Keratinocyte (primary cell): Measurements from ENCODE around the gene SYPL2. TPM values are rescaled to one million over a fixed set of nuclear protein-coding genes. Genes with fewer than 3 reads are reported as not detected.

Experiments
- DNase-seq: peaks from one replicate; pipeline ENCODE4 v3.0.0-alpha.2; 2011; ENCODE audit warnings: low read depth, missing footprints, low spot score
- FAIRE-seq: peaks from 2 replicates; lab custom pipeline; 2011; peaks lifted over from hg19 to GRCh38; lab: Jason Lieb, UNC
- H2AFZ ChIP-seq: 2 replicates; pipeline ENCODE4 v1.6.0; 2012; ENCODE audit warnings: low read length, control low read depth, inconsistent platforms; ENCODE audit not compliant: control insufficient read depth
- H3K27ac ChIP-seq: 2 replicates; pipeline ENCODE4 v1.5.1; 2011; ENCODE audit warnings: low read length; ENCODE audit not compliant: control insufficient read depth, insufficient read depth
- H3K27me3 ChIP-seq: 3 replicates; pipeline ENCODE4 v1.6.0; 2011; ENCODE audit warnings: low read length; ENCODE audit not compliant: control insufficient read depth, insufficient read depth; ENCODE audit errors: extremely low read depth
- H3K36me3 ChIP-seq, 2 experiments: 2 replicates in 1 of 2; 3 replicates in 1 of 2; pipeline ENCODE4 v1.5.1; 2011; ENCODE audit warnings: low read length in 2 of 2, mild to moderate bottlenecking in 1 of 2; ENCODE audit not compliant: control insufficient read depth in 2 of 2, insufficient read depth in 2 of 2; ENCODE audit errors: extremely low read depth in 1 of 2
- H3K4me1 ChIP-seq: 3 replicates; pipeline ENCODE4 v1.5.1; 2011; ENCODE audit warnings: low read length; ENCODE audit not compliant: control insufficient read depth, insufficient read depth; ENCODE audit errors: extremely low read depth
- H3K4me2 ChIP-seq: 3 replicates; pipeline ENCODE4 v1.6.0; 2011; ENCODE audit warnings: low read depth, low read length; ENCODE audit not compliant: control insufficient read depth, insufficient read depth; ENCODE audit errors: extremely low read depth
- H3K4me3 ChIP-seq, 3 experiments: fragments of 200-600 bp in 1 of 3; sonication (generic) in 1 of 3; 2 replicates in 2 of 3; 3 replicates in 1 of 3; pipeline ENCODE4 v1.5.1; 2011 to 2016; ENCODE audit warnings: low read length in 3 of 3, mild to moderate bottlenecking in 3 of 3, control low read depth in 2 of 3, inconsistent platforms in 1 of 3, low read depth in 1 of 3, mixed read lengths in 1 of 3, mixed run types in 1 of 3, moderate library complexity in 1 of 3; ENCODE audit not compliant: control insufficient read depth in 2 of 3, insufficient read depth in 2 of 3; ENCODE audit errors: extremely low read depth in 1 of 3
- H3K79me2 ChIP-seq: 2 replicates; pipeline ENCODE4 v1.6.0; 2012; ENCODE audit warnings: low read length; ENCODE audit not compliant: control insufficient read depth, insufficient read depth
- H3K9ac ChIP-seq: 3 replicates; pipeline ENCODE4 v1.6.0; 2011; ENCODE audit warnings: low read length; ENCODE audit not compliant: control insufficient read depth, insufficient read depth; ENCODE audit errors: extremely low read depth
- H3K9me1 ChIP-seq: 3 replicates; pipeline ENCODE4 v1.6.0; 2011; ENCODE audit warnings: low read length; ENCODE audit not compliant: control insufficient read depth, insufficient read depth; ENCODE audit errors: extremely low read depth
- H3K9me3 ChIP-seq: 2 replicates; pipeline ENCODE4 v1.5.1; 2012; ENCODE audit warnings: low read depth, low read length; ENCODE audit not compliant: control insufficient read depth
- H4K20me1 ChIP-seq: 3 replicates; pipeline ENCODE4 v1.6.0; 2011; ENCODE audit warnings: low read length; ENCODE audit not compliant: control insufficient read depth, insufficient read depth; ENCODE audit errors: extremely low read depth
- EZH2 ChIP-seq: IDR thresholded peaks from one replicate; pipeline ENCODE4 v1.6.1; 2012; ENCODE audit warnings: inconsistent platforms, mild to moderate bottlenecking, low read length, moderate library complexity
- dilution Hi-C: fragments of 300-500 bp; cut with MboI; formaldehyde crosslinking; loops from one replicate; pipeline ENCODE4 v1.7.0; 2020; ENCODE audit warnings: low sequenced_read_pairs; ENCODE audit not compliant: extremely low pct_ligation_motif_present
- polyA plus RNA-seq, 5 experiments: library from polyadenylated mRNA; depleted of rRNA in 3 of 5; stranded (reverse) in 3 of 5; stranded (forward) in 1 of 5; unstranded in 1 of 5; fragments of >200 nt; gene quantifications; 1 replicate in 1 of 5; 2 replicates in 3 of 5; 3 replicates in 1 of 5; pipeline versions ENCODE4 v1.2.1 to v1.2.3, GENCODE V29; 2011 to 2012; ENCODE audit warnings: missing spikeins in 2 of 5, low read depth in 1 of 5, low replicate concordance in 1 of 5
- TF ChIP-seq, protein P1 (sequence below), 3 experiments: IDR thresholded peaks in 1 of 3; conservative IDR thresholded peaks in 1 of 3; optimal IDR thresholded peaks in 1 of 3; 2 replicates in 2 of 3; 3 replicates in 1 of 3; pipeline versions ENCODE3 to v1.5.1; 2011; ENCODE audit warnings: low read length in 3 of 3, mild to moderate bottlenecking in 3 of 3, moderate library complexity in 2 of 3, control low read depth in 1 of 3, inconsistent platforms in 1 of 3; ENCODE audit not compliant: insufficient read depth in 2 of 3; ENCODE audit errors: extremely low read depth in 1 of 3

SYPL2 gene
- polyA plus RNA-seq, 1 donor (not counting 4 experiments of a cell fraction or from before 2014, with no cell fraction given): not detected

DNA sequence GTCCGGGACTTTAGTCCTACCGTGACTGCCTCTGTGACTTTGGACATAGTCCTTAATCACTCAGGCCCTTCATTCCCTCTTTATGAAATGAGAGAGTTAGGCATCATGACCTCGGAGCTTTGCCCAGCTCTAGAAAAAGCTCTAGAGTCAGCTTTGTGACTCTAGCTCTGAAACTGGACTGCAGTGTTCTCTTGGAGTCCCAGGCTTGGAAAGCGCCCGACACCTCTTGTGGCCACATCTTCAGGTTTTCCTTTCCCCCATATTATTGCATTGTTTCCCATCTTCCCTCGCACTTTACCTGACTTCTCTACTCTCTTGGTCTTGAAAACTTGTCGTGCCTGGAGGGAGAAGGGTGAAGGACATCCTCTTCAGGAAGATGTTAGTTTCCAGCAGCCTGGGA lies 55.7 kb downstream of the SYPL2 start:
- dilution Hi-C loops: no loop called here
- no peak overlapping the region for H3K4me2 ChIP-seq
- H3K4me1 ChIP-seq: peaks cover 4% of the 10 kb centered on the region
- FAIRE-seq: no peak
- no peaks in the 10 kb centered on the region for H4K20me1 ChIP-seq
- DNase-seq: no peak
- no peaks in the 10 kb centered on the region for H3K36me3 ChIP-seq
- no peaks in the 10 kb centered on the region for H3K79me2 ChIP-seq
- H3K9me1 ChIP-seq: no peaks in the 10 kb centered on the region
- H3K27me3 ChIP-seq: peaks cover 12% of the 10 kb centered on the region
- H3K27ac ChIP-seq: no peak overlapping the region
- H3K9ac ChIP-seq: no peak overlapping the region
- H2AFZ ChIP-seq: no peak overlapping the region
- no peak overlapping the region for H3K4me3 ChIP-seq
- no peaks in the 10 kb centered on the region for H3K9me3 ChIP-seq
- no peak for TF ChIP-seq EZH2
- TF ChIP-seq, protein P1, sequence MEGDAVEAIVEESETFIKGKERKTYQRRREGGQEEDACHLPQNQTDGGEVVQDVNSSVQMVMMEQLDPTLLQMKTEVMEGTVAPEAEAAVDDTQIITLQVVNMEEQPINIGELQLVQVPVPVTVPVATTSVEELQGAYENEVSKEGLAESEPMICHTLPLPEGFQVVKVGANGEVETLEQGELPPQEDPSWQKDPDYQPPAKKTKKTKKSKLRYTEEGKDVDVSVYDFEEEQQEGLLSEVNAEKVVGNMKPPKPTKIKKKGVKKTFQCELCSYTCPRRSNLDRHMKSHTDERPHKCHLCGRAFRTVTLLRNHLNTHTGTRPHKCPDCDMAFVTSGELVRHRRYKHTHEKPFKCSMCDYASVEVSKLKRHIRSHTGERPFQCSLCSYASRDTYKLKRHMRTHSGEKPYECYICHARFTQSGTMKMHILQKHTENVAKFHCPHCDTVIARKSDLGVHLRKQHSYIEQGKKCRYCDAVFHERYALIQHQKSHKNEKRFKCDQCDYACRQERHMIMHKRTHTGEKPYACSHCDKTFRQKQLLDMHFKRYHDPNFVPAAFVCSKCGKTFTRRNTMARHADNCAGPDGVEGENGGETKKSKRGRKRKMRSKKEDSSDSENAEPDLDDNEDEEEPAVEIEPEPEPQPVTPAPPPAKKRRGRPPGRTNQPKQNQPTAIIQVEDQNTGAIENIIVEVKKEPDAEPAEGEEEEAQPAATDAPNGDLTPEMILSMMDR (optimal IDR thresholded peaks at IDR 0.05 in 1 of 3, IDR thresholded peaks at IDR 0.05 in 1 of 3, conservative IDR thresholded peaks at IDR 0.05 in 1 of 3; ENCODE audit: extremely low read depth in 1 of 3, insufficient read depth in 2 of 3, low read length in 3 of 3): no peak

DNA sequence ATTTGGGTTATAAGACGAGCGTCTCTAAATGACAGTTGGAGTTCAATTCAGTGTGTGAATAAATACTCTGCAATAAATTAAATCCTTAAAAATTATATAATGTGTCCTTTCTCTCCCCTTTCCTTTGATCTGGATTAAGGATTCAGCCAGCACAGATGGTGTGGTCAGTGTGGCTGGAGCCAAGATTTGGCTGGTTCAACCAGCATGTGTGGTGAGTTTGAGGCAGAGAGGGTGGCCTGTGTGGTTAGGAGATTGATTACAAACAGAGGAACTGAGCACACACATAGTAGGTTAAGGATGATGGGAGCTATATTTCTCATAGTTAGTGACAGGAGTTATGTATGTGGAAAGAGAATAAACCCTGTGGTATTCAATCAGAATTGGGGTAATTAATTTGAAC lies 57.4 kb downstream of the SYPL2 start:
- Histone ChIP-seq H4K20me1 (no peaks in the 10 kb centered on the region), H3K9ac (no peak overlapping the region), H3K27me3 (peaks cover 12% of the 10 kb centered on the region), H3K4me1 (no peaks in the 10 kb centered on the region), H3K4me2 (no peak overlapping the region), H3K9me1 (no peaks in the 10 kb centered on the region), H2AFZ (no peak overlapping the region), H3K4me3 (no peak overlapping the region), H3K79me2 (no peaks in the 10 kb centered on the region), H3K36me3 (no peaks in the 10 kb centered on the region), H3K27ac (no peak overlapping the region), H3K9me3 (no peaks in the 10 kb centered on the region)
- FAIRE-seq (no peak), DNase-seq (no peak)
- dilution Hi-C loops: no loop called here
- no peak for TF ChIP-seq EZH2
- TF ChIP-seq, protein P1 (optimal IDR thresholded peaks at IDR 0.05 in 1 of 3, IDR thresholded peaks at IDR 0.05 in 1 of 3, conservative IDR thresholded peaks at IDR 0.05 in 1 of 3; ENCODE audit: extremely low read depth in 1 of 3, insufficient read depth in 2 of 3, low read length in 3 of 3): no peak
